Muscle layer of duodenum (tissue), 2 donors: ENCODE data around the gene TSHZ2.

ENCODE experiments used
- H3K27ac ChIP-seq: one replicate; pipeline ENCODE4 v1.7.0; 2013; ENCODE audit warnings: mild to moderate bottlenecking, low read length
- H3K27me3 ChIP-seq: one replicate; pipeline ENCODE4 v1.7.0; 2013; ENCODE audit warnings: low read depth, mild to moderate bottlenecking, control low read depth, low read length
- H3K36me3 ChIP-seq, 2 donors: one replicate each; pipeline ENCODE4 v1.7.0; 2013; ENCODE audit warnings: low read length in 2 of 2, control low read depth in 1 of 2, mild to moderate bottlenecking in 1 of 2; ENCODE audit not compliant: insufficient read depth in 2 of 2, control insufficient read depth in 1 of 2
- H3K4me1 ChIP-seq, 2 donors: one replicate each; pipeline ENCODE4 v1.7.0; 2013; ENCODE audit warnings: low read length in 2 of 2, mild to moderate bottlenecking in 2 of 2, control low read depth in 1 of 2, moderate library complexity in 1 of 2; ENCODE audit not compliant: insufficient read depth in 2 of 2, control insufficient read depth in 1 of 2
- H3K4me3 ChIP-seq, 2 donors: one replicate each; pipeline ENCODE4 v1.7.0; 2013; ENCODE audit warnings: low read length in 2 of 2, low read depth in 1 of 2, mild to moderate bottlenecking in 1 of 2
- H3K9me3 ChIP-seq, 2 donors: one replicate each; pipeline ENCODE4 v1.7.0; 2013; ENCODE audit warnings: low read length in 2 of 2, control low read depth in 1 of 2, mild to moderate bottlenecking in 1 of 2; ENCODE audit not compliant: control insufficient read depth in 1 of 2
- donor health status: healthy.

TSHZ2 gene

GRCh38 chr20:53296451-53297153, 324.4 kb downstream of the TSHZ2 start:
- no peak overlapping the region for H3K27ac ChIP-seq
- H3K4me3 ChIP-seq = no peak overlapping the region
- no peaks in the 10 kb centered on the region for H3K36me3 ChIP-seq
- no peaks in the 10 kb centered on the region for H3K9me3 ChIP-seq
- no peaks in the 10 kb centered on the region for H3K4me1 ChIP-seq
- no peaks in the 10 kb centered on the region for H3K27me3 ChIP-seq

DNA sequence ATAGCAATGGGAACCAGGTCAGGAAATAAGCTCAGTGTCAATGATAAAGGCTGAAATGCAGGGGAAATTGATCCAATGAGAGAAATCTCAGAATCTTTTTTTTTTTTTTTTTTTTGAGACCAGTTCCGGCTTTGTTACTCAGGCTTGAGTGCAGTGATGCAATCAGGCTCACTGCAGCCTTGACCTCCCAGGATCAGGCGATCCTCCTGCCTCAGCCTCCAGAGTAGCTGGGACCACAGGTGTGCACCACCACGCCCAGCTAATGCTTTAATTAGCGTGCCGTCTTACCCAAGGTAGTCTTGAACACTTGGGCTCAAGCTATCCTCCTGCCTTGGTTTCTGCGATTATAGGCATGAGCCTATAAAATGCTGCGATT, 325.0 kb downstream of the TSHZ2 start:
- Histone ChIP-seq H3K4me3 (no peak overlapping the region), H3K4me1 (no peaks in the 10 kb centered on the region), H3K36me3 (no peaks in the 10 kb centered on the region), H3K9me3 (no peaks in the 10 kb centered on the region), H3K27me3 (no peaks in the 10 kb centered on the region), H3K27ac (no peak overlapping the region)

- H3K36me3 ChIP-seq = no peaks in the 10 kb centered on the region
- no peaks in the 10 kb centered on the region for H3K27me3 ChIP-seq
- H3K9me3 ChIP-seq = no peaks in the 10 kb centered on the region
- H3K27ac ChIP-seq = no peak overlapping the region
- no peak overlapping the region for H3K4me3 ChIP-seq
- no peaks in the 10 kb centered on the region for H3K4me1 ChIP-seq
Observed at GRCh38 chr20:53298260-53298659, 326.1 kb downstream of the TSHZ2 start.

DNA sequence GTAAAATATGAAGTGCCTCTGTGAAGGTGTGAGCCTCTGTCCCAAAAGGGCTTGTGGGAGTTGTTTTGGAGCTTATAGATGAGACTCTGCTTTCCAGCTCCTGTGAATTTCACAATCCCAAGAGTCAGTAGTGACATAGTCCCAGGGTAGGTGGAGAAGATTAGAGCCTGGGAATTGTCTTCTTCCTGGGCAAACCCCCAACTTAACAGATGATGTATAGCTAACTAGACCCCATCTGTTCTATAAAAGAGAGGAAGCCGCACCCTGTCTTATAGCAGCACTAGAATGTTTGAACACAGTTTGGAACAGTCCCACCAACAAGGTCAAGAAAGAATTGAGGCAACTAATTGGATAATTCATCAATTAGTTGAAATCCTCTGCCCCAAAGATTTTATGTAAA, 326.8 kb downstream of the TSHZ2 start:
- Histone ChIP-seq H3K36me3 (no peaks in the 10 kb centered on the region), H3K27me3 (no peaks in the 10 kb centered on the region), H3K4me3 (no peak overlapping the region), H3K27ac (no peak overlapping the region), H3K9me3 (no peaks in the 10 kb centered on the region), H3K4me1 (no peaks in the 10 kb centered on the region)

DNA sequence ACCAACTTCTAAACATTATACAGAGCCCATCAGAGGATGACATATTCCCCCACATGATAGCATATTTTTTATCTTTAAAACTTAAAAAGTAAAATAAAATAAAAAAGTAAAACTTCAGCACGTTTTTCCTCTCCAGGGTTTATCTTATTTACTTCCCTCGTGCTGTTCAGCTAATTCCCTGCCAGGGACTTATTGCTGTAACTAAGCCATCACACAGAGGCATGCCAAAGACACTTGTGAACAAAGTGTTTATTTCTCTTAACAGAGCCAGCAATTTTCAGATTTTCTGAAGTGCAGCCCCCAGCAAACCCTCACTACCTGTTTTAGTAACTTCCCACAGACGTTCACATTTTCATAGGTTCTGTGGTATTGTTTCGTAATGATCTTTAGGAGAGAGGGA, 327.7 kb downstream of the TSHZ2 start:
- H3K27ac ChIP-seq = no peak overlapping the region
- no peaks in the 10 kb centered on the region for H3K9me3 ChIP-seq
- H3K36me3 ChIP-seq = no peaks in the 10 kb centered on the region
- no peak overlapping the region for H3K4me3 ChIP-seq
- no peaks in the 10 kb centered on the region for H3K27me3 ChIP-seq
- no peaks in the 10 kb centered on the region for H3K4me1 ChIP-seq

DNA sequence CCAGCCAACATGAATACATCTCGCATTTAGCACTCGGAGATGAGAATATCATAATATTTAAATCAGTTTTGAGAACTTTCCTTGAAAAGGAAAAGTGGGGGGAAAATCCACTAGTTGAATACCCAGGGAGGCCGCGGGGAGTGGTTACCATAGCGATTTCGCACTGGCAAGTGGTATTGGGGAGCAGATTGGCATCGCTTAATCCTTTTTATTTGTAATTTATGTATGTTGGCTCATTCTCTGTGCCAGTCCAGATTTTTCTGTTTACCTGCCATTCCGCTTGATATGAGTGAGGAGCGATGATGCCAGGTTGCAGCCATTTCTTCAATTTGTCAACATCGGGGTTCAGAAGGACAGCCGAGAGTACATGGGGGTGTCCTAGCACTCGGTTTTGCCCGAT, 329.7 kb downstream of the TSHZ2 start:
- H3K27ac ChIP-seq = no peak overlapping the region
- no peaks in the 10 kb centered on the region for H3K4me1 ChIP-seq
- H3K4me3 ChIP-seq = no peak overlapping the region
- no peaks in the 10 kb centered on the region for H3K36me3 ChIP-seq
- H3K27me3 ChIP-seq = no peaks in the 10 kb centered on the region
- no peaks in the 10 kb centered on the region for H3K9me3 ChIP-seq

- Histone ChIP-seq H3K9me3 (no peaks in the 10 kb centered on the region), H3K4me1 (no peaks in the 10 kb centered on the region), H3K27ac (no peak overlapping the region), H3K27me3 (no peaks in the 10 kb centered on the region), H3K36me3 (no peaks in the 10 kb centered on the region), H3K4me3 (no peak overlapping the region)
Observed at GRCh38 chr20:53302695-53303412, 330.7 kb downstream of the TSHZ2 start.

DNA sequence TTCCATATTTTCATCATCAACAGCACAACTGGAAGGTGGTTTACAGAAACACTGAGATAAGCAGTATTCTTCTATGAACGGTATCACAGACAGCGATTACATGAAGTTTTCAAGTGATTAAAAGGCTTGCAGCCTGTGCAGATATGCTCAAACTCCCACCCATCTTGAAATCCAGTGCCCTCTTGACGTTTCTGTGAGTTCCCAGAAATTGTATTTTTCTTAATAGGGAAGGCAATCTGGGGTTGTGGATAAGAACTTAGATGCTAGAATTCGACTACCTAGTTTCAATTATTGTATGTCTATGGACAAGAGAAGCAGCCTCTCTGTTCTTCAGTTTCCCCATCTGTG, 331.2 kb downstream of the TSHZ2 start:
- Histone ChIP-seq H3K9me3 (no peaks in the 10 kb centered on the region), H3K27ac (no peak overlapping the region), H3K4me1 (no peaks in the 10 kb centered on the region), H3K27me3 (no peaks in the 10 kb centered on the region), H3K36me3 (no peaks in the 10 kb centered on the region), H3K4me3 (no peak overlapping the region)

GRCh38 chr20:53304146-53304545, 332.0 kb downstream of the TSHZ2 start:
- Histone ChIP-seq H3K4me3 (no peak overlapping the region), H3K9me3 (no peaks in the 10 kb centered on the region), H3K36me3 (no peaks in the 10 kb centered on the region), H3K27me3 (no peaks in the 10 kb centered on the region), H3K4me1 (no peaks in the 10 kb centered on the region), H3K27ac (no peak overlapping the region)

DNA sequence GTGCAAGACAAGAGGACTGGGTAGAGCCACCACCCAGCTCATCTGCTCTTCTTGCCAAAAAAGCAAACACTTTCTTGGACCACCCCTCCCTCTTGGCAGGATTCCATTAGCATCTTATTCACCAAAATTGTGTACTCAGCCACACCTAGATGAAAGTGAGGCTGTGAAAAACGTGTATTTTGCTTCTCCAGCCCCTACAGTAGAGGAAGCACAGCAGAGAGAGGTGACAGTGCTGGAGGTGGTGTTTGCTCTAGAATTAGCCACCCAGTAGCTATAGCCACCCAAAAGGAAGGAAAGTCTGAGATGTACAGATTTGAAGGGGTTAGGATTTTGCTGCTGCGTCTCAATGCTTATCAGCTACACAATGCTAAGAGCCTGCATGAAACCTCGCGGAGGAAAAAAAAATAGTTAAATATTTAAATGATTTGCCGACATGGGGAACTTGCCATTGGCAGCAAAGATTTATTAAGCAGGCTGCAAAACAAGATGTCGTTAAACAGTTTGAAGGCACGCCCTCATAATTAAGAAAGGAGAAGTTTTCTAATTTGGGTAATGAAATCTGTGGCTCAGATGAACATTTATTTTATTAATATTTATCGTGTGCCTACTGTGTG, 334.1 kb downstream of the TSHZ2 start:
- Histone ChIP-seq H3K27ac (no peak overlapping the region), H3K36me3 (no peaks in the 10 kb centered on the region), H3K9me3 (peaks cover 0 to 3% of the 10 kb centered on the region in 2 donors), H3K4me3 (no peak overlapping the region), H3K27me3 (no peaks in the 10 kb centered on the region), H3K4me1 (no peaks in the 10 kb centered on the region)

GRCh38 chr20:53307964-53308597, 335.9 kb downstream of the TSHZ2 start:
- no peaks in the 10 kb centered on the region for H3K36me3 ChIP-seq
- H3K4me1 ChIP-seq = peaks cover 0 to 4% of the 10 kb centered on the region in 2 donors
- H3K27ac ChIP-seq = no peak overlapping the region
- H3K27me3 ChIP-seq = no peaks in the 10 kb centered on the region
- H3K4me3 ChIP-seq = no peak overlapping the region
- peaks cover 0 to 3% of the 10 kb centered on the region in 2 donors for H3K9me3 ChIP-seq
